ENCODE measurements around the gene OR6J1.

DNA sequence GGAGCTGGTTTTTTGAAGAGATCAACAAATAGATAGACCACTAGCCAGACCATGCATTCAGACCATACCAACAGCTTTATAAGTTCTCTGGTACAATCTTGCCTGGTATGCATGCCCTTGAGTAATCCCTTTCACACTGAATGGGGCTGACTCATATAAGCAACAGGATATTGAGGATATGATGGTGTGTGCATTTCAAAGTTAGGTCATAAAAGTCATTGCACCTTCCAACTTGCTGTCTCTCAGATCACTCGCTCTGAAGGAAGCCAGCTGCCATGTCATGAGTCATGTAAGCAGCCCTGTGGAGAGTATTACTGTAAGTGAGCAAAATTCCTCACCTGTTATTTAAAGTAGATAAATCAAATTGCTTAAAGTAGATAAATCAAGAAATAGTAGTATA, 45.0 kb upstream of the OR6J1 start:
- TF ChIP-seq, protein P1, sequence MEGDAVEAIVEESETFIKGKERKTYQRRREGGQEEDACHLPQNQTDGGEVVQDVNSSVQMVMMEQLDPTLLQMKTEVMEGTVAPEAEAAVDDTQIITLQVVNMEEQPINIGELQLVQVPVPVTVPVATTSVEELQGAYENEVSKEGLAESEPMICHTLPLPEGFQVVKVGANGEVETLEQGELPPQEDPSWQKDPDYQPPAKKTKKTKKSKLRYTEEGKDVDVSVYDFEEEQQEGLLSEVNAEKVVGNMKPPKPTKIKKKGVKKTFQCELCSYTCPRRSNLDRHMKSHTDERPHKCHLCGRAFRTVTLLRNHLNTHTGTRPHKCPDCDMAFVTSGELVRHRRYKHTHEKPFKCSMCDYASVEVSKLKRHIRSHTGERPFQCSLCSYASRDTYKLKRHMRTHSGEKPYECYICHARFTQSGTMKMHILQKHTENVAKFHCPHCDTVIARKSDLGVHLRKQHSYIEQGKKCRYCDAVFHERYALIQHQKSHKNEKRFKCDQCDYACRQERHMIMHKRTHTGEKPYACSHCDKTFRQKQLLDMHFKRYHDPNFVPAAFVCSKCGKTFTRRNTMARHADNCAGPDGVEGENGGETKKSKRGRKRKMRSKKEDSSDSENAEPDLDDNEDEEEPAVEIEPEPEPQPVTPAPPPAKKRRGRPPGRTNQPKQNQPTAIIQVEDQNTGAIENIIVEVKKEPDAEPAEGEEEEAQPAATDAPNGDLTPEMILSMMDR (IDR thresholded peaks at IDR 0.05), result no peak
- TF ChIP-seq POLR2AphosphoS5 (IDR thresholded peaks at IDR 0.05), result no peak

Measured in gastroesophageal sphincter (tissue), 3 donors.